GM12801 (cell line): ENCODE results near the gene ZNF526.

Experiments used
- CTCF ChIP-seq: IDR thresholded peaks from one replicate; pipeline ENCODE4 v1.5.1; 2011; ENCODE audit warnings: control low read depth; ENCODE audit not compliant: insufficient read length; ENCODE audit errors: extremely low read depth

Gene ZNF526

GRCh38 chr19:42255766-42256745, 35.9 kb downstream of the ZNF526 start:
- no peak for TF ChIP-seq CTCF

- no peak for TF ChIP-seq CTCF
Observed at GRCh38 chr19:42261763-42262162, 41.7 kb downstream of the ZNF526 start.

GRCh38 chr19:42267644-42268141, 47.6 kb downstream of the ZNF526 start:
- TF ChIP-seq CTCF, result no peak

GRCh38 chr19:42268142-42268703, 48.1 kb downstream of the ZNF526 start:
- no peak for TF ChIP-seq CTCF

GRCh38 chr19:42268704-42269477, 48.8 kb downstream of the ZNF526 start, which contains the start of gene CIC:
Gene CIC (plus strand): TSS chr19:42269252. CDS start chr19:42271784, 2,532 bp downstream.
- no peak for TF ChIP-seq CTCF

GRCh38 chr19:42269478-42270345, 49.6 kb downstream of the ZNF526 start:
- no peak for TF ChIP-seq CTCF
